GM20000 (cell line): Measurements from ENCODE around the gene SVEP1.

ENCODE experiments used
- DNase-seq: peaks from one replicate; pipeline ENCODE4 v3.0.0; 2012; ENCODE audit warnings: low spot score
- TF ChIP-seq, protein P1 (sequence below): IDR thresholded peaks from 2 replicates; pipeline ENCODE4 v1.5.1; 2012; ENCODE audit warnings: mild to moderate bottlenecking, control low read depth; ENCODE audit errors: extremely low read depth, missing control alignments

The SVEP1 gene

DNA sequence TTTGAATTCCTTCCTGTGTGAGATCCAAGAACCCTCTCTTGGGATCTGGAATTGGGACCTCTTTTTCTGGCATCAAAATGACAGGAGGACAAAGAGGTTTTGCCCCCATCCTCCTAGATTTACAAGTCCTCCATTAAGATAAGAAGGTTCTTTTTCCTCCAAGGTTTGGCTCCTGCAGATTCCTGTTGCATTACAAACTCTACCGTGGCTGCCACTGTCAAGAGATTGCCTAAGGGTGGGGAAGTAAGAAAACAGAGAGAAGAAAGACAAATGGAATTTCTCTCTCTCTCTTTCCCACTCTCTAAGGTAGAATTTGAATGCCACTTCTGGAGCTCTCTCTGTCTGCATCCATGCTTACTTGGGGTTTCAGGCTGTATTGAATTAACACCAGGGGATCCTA, 12.0 kb upstream of the SVEP1 start:
- no peak for DNase-seq
- TF ChIP-seq, protein P1, sequence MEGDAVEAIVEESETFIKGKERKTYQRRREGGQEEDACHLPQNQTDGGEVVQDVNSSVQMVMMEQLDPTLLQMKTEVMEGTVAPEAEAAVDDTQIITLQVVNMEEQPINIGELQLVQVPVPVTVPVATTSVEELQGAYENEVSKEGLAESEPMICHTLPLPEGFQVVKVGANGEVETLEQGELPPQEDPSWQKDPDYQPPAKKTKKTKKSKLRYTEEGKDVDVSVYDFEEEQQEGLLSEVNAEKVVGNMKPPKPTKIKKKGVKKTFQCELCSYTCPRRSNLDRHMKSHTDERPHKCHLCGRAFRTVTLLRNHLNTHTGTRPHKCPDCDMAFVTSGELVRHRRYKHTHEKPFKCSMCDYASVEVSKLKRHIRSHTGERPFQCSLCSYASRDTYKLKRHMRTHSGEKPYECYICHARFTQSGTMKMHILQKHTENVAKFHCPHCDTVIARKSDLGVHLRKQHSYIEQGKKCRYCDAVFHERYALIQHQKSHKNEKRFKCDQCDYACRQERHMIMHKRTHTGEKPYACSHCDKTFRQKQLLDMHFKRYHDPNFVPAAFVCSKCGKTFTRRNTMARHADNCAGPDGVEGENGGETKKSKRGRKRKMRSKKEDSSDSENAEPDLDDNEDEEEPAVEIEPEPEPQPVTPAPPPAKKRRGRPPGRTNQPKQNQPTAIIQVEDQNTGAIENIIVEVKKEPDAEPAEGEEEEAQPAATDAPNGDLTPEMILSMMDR = no peak

DNA sequence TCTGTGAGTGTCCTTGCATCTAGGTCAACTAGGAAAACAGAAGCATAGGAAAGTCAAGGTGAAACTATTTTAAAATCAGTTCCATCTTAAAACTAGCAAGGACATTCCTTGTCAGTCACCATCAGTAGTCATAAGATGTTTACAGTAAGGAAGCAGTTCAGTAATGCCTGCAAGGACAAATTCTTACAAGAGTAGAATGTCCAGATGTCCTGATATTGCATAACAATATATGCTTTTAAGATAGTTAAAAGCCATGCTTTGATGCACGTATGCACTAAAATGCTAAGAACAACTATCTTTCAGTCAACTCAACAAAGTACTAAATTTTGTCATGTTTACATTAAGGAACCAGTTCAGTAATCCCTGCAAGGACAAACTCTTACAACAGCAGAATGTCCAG, 11.3 kb upstream of the SVEP1 start:
- TF ChIP-seq, protein P1 = no peak
- no peak for DNase-seq

DNA sequence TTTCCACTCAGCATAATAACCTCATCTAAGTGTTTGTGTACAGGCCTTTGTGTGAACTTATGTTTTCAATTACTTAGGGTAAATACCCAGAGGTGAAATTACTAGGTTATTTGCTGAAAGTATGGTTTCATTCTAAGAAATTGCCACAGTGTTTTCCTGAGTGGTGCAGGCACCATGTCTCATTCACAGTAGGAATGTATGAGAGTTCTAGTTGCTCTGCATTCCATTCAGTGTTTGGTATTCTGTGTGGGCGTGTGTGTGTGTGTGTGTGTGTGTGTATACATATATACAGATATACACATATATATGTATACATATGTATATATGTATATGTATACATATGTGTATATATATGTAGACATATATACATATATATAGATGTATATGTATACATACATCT, 8.8 kb upstream of the SVEP1 start:
- TF ChIP-seq, protein P1 = no peak
- no peak for DNase-seq

DNA sequence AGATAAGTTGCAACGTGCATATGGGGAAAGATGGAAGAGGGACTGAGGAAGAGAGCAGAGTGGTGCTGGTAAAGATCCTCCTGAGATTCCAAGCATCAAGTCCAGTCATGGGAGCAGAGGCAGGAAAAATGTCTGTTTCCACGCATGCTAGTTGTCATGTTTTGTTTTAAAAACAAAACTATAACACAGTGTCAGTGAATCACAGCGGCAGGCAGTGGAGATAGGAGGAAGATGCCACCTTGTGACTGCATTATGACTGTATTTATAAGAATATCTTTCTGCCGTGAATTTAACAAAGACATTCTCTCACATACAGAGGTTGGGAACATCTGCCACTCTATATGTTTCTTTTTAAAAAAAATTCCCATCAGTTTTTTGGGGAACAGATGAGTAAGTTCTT, 3.7 kb upstream of the SVEP1 start:
- TF ChIP-seq, protein P1 = no peak
- no peak for DNase-seq

DNA sequence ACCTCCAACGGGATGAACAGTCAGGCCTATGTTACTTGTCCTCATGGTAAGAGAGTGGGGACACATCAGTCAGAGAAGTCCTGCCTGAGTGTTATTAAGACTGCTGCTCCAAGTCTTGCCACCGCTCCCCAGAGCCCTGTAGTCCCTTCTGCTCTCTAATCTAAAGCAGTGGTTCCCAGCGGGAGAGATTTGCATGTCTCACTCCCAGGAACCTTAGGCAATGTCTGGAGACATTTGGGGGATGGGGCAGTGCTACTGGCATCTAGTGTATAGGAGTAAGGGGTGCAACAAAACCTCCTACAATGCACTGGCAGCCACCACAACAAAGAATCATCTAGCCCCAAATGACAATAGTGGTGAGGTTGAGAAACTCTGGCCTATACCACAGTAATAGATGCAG, 2.6 kb upstream of the SVEP1 start:
- TF ChIP-seq, protein P1 = no peak
- DNase-seq = no peak

DNA sequence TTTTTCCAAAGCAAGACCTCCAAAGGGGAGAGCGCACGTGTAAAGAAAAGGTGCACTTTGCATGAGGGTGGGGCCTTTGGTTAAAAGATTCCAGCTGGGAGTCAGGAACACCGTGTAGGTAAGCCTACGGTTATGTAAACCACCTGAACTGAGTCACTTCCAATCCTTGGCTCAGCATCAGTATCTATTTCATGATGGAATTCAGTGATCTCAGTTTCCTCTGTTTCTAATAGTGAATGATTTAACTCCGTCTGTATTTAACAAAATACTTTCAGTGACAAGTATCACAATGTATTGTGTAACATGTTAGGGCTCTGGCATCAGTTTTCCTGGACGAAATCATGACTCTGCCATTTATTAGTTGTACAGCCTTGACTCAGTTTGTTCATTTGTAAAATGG, 1.3 kb upstream of the SVEP1 start:
- TF ChIP-seq, protein P1 = no peak
- DNase-seq = no peak

DNA sequence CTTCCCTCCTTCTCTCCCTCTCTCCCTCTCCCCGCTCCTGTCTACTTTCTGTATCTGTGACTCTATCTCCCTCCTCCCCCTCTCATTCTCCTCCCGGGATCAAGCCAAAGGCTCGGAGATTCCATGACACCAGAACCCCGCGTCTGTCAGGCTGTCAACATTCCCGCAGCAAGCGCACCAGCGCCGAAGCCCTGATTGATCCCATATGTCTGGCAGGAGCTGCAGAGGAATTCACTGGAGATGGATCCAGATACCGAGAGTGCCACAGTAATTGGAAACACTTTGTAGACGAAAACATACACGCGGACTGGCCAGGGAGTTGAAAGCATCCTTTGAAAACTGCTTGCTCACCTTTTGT, 300 bp upstream of the SVEP1 start:
- TF ChIP-seq, protein P1 = no peak
- no peak for DNase-seq

DNA sequence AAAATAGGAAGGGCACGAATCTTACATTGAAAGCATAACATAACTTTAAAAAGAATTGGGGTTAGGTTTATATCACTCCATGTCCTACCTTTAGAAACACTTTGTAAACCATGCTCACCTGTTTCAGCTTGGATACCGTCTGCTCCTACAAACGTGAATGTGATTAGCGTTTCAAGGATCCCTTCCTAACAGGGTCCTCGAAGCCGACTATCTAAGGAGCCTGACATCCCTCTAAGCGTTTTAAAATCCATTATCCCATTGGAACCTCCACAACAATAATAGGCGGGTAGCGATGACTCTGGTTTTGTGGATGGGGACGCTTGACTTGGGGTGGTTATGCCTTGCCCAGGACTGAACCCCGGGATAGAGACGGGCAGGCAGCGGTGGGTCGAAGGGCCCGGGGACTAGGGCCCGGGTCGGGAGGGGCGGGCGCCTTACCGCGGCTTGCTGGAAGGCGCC, 937 bp downstream of the SVEP1 start:
- DNase-seq = no peak
- TF ChIP-seq, protein P1 = no peak
